Activated naive CD4-positive, alpha-beta T cell treated with anti-CD3 and anti-CD28 coated beads, Interleukin-2, amount 10 ng/mL, durations not matched to agents 7 days and 5 days (primary cell): ENCODE measurements around the gene FUOM.

Experiments used
- CTCF ChIA-PET: fragments of 350-600 bp; sonication (Branson Sonifier 250); formaldehyde crosslinking; loops from one replicate; lab custom pipeline; 2021; ENCODE audit warnings: antibody characterized with exemption; lab: Charles Lee
- DNase-seq: peaks from one replicate; pipeline ENCODE4 v3.0.0-alpha.2; 2020
- H3K27ac Mint-ChIP-seq: one replicate; pipeline ENCODE4 v1.8.0; 2021; ENCODE audit warnings: mild to moderate bottlenecking, moderate library complexity, mixed read lengths
- H3K27me3 Mint-ChIP-seq: one replicate; pipeline ENCODE4 v1.8.0; 2021; ENCODE audit warnings: mild to moderate bottlenecking, mixed read lengths
- H3K36me3 Mint-ChIP-seq: one replicate; pipeline ENCODE4 v1.8.0; 2021; ENCODE audit warnings: mixed read lengths
- H3K4me1 Mint-ChIP-seq: one replicate; pipeline ENCODE4 v1.8.0; 2021; ENCODE audit warnings: mixed read lengths
- H3K4me3 Mint-ChIP-seq: one replicate; pipeline ENCODE4 v1.8.0; 2021; ENCODE audit warnings: mild to moderate bottlenecking, moderate library complexity, mixed read lengths
- H3K9me3 Mint-ChIP-seq: one replicate; pipeline ENCODE4 v1.8.0; 2021; ENCODE audit warnings: mixed read lengths

FUOM gene

DNA sequence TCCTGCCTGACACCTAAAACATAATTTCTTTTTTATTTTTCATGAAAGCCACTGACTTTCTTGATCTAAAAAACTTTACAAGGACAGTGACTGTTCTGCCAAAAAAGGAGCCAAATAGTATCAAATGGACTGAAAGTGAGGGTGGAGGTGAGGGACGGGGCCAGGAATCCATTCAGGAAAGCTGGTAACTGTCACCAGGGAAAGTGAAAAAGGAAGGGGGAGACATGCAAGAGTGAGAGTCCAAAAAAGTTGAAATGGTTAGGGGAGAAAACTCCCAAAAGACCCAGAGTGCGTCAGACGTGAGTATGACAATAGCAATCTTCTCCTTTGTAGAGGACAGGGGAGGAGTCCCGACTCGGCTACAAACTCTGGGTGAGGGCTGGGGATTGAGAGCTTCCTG is 13.6 kb downstream of the FUOM start:
- Mint-ChIP-seq H3K4me1 (peaks cover 4% of the 10 kb centered on the region), H3K27me3 (peaks cover 59% of the 10 kb centered on the region), H3K4me3 (no peak overlapping the region), H3K27ac (no peak overlapping the region), H3K9me3 (no peaks in the 10 kb centered on the region), H3K36me3 (no peaks in the 10 kb centered on the region)
- CTCF ChIA-PET = no interaction called here
- DNase-seq = no peak

DNA sequence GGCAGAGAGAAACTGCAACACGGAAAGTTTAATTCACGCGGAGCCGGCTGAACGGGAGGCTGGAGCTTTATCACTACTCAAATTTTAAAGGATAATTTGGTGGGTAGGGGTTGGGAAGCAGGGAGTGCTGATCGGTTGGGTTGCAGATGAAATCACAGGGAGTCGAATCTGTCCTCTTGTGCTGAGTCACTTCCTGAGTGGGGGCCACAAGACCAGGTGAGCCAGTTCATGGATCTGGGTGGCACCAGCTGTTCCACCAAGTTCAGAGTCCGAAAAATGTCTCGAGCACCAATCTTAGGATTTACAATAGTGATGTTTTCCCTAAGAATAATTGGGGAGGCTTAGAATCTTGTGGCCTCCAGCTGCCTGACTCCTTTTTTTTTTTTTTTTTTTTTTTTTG is 14.3 kb downstream of the FUOM start:
- peak overlapping the region; percentile 65 for H3K27ac Mint-ChIP-seq
- H3K9me3 Mint-ChIP-seq = no peaks in the 10 kb centered on the region
- H3K4me3 Mint-ChIP-seq = no peak overlapping the region
- peaks cover 4% of the 10 kb centered on the region for H3K4me1 Mint-ChIP-seq
- CTCF ChIA-PET = no interaction called here
- H3K36me3 Mint-ChIP-seq = no peaks in the 10 kb centered on the region
- DNase-seq = no peak
- H3K27me3 Mint-ChIP-seq = peaks cover 55% of the 10 kb centered on the region

DNA sequence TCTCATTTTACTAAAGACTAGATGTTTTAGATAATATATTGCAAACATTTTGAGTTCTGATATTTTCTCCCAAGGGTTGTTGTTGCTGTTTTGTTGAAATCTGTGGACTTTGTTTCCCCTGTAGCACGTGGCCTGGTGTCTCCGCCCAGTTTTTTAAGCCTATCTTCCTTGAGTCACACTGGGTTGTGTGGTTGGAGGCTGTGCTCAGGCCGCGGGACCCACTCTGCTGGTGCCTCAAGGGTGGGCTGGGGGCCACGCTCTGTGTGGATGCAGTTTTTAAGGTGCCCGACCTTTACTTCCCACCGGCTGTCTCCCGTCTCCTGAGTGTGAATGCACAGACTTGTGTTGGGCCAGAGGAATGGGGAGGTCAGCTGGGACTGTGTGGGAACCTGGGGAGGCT is 14.9 kb downstream of the FUOM start:
- no peaks in the 10 kb centered on the region for H3K36me3 Mint-ChIP-seq
- no peak overlapping the region for H3K4me3 Mint-ChIP-seq
- peaks cover 54% of the 10 kb centered on the region for H3K27me3 Mint-ChIP-seq
- CTCF ChIA-PET = no interaction called here
- H3K4me1 Mint-ChIP-seq = peaks cover 4% of the 10 kb centered on the region
- no peak for DNase-seq
- no peak overlapping the region for H3K27ac Mint-ChIP-seq
- no peaks in the 10 kb centered on the region for H3K9me3 Mint-ChIP-seq

DNA sequence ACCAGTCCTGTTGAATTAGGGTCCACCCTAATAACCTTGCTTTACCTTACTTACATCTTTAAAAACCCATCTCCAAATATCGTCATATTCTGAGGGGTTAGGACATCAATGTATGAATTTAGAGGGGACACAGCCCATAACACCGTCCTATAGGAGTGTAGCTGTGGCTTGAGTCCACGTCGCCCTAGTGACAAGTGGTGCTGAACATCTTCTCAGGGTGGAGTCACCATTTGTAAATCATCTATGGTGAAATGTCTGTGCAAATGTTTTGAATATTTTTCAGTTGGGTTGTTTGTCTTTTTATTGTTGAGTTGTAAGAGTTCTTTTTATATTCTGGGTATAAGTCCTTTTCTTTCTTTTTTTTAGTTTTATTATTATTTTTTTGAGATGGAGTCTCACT is 15.8 kb downstream of the FUOM start:
- H3K27me3 Mint-ChIP-seq = peaks cover 48% of the 10 kb centered on the region
- peaks cover 4% of the 10 kb centered on the region for H3K4me1 Mint-ChIP-seq
- H3K27ac Mint-ChIP-seq = no peak overlapping the region
- no peak for DNase-seq
- H3K36me3 Mint-ChIP-seq = no peaks in the 10 kb centered on the region
- CTCF ChIA-PET = interaction anchor here (2.3 kb wide), 1 partner anchor 12 kb away, joined by 9 read pairs; no protein-coding TSS in a partner anchor
- H3K4me3 Mint-ChIP-seq = no peak overlapping the region
- no peaks in the 10 kb centered on the region for H3K9me3 Mint-ChIP-seq

DNA sequence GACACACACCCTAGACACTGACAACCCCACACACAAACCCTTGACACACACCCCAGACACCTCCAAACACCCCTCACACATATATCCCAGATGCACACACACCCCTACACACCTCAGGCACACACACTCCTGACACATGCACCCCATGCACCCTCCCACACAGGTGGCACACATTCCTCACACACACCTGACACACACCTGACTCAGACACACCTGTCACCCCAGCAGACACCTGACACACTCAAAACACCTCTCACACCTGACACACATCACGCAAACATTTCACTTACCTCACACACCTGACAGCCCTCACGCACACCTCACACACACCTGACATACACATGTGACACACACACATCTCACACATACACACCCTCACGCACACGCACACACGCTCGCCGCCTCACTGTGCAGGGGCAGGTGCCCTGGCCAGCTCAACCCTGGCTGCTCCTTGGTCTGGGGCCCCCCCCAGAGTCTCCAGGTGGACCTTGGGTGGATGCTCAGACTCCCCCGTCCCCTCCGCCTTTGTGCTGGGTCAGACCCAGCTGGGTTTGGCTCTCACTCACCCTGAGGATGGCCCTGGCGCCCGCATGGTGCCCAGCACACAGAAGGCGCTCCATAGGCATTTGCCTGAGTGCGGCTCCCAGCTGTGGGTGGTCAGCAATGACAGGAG is 18.0 kb downstream of the FUOM start:
- peaks cover 5% of the 10 kb centered on the region for H3K4me1 Mint-ChIP-seq
- H3K4me3 Mint-ChIP-seq = no peak overlapping the region
- peaks cover 1% of the 10 kb centered on the region for H3K36me3 Mint-ChIP-seq
- H3K27ac Mint-ChIP-seq = no peak overlapping the region
- DNase-seq = no peak
- no peaks in the 10 kb centered on the region for H3K9me3 Mint-ChIP-seq
- H3K27me3 Mint-ChIP-seq = peaks cover 28% of the 10 kb centered on the region
- CTCF ChIA-PET = interaction anchor here (2.3 kb wide), 1 partner anchor 10 kb away, joined by 9 read pairs; no protein-coding TSS in a partner anchor

DNA sequence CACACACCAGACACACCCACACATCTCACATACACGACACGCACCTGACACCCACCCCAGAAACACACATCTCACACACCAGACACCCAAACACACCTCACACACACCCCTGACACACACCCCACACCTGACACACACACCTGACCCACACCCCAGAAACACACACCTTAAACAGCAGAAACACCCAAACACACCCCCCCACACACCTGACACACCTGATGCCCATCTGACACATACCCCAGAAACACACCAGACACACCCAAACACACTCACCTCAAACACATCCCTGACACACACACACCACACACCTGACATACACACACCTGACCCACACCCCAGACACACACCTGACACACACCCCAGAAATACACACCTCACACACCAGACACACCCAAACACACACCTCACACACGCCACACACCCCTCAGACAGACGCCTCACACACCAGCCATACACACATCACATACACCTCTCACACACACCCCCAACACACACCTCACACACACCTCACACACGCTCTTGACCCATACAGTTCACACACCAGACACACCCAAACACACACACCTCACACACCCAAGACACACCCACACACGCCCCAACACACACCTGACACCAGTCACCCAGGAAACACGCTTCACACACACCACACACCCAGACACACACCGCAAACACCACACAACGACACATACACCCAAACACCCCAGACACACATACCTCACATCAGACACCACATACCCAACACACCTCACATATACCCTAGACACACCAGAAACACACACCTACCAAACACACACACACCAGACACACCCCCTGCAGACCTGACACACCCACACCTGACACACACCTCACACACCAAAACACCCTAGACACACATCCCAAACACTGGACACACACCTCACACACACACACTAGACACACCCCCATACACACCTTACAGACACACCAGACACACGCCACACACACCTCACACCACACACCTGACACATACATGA is 19.4 kb downstream of the FUOM start:
- peaks cover 1% of the 10 kb centered on the region for H3K36me3 Mint-ChIP-seq
- H3K9me3 Mint-ChIP-seq = no peaks in the 10 kb centered on the region
- CTCF ChIA-PET = no interaction called here
- no peak for DNase-seq
- H3K4me1 Mint-ChIP-seq = peaks cover 5% of the 10 kb centered on the region
- H3K27ac Mint-ChIP-seq = no peak overlapping the region
- no peak overlapping the region for H3K4me3 Mint-ChIP-seq
- peaks cover 18% of the 10 kb centered on the region for H3K27me3 Mint-ChIP-seq

DNA sequence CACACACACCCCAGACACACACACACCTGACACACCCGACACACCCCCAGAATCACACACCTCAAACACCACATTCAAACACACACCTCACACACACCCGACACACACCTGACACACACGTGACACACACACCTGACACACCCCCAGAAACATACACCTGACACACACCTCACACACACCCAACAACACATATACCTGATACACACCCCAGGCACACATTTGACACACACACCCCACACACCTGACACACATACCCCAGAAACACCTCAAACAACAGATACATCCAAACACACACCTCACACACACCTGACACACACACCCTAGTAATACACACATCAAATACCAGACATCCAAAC is 20.5 kb downstream of the FUOM start:
- Mint-ChIP-seq H3K4me3 (no peak overlapping the region), H3K9me3 (no peaks in the 10 kb centered on the region), H3K27me3 (peaks cover 22% of the 10 kb centered on the region), H3K27ac (no peak overlapping the region), H3K4me1 (peaks cover 3% of the 10 kb centered on the region), H3K36me3 (peaks cover 1% of the 10 kb centered on the region)
- CTCF ChIA-PET = no interaction called here
- DNase-seq = no peak

DNA sequence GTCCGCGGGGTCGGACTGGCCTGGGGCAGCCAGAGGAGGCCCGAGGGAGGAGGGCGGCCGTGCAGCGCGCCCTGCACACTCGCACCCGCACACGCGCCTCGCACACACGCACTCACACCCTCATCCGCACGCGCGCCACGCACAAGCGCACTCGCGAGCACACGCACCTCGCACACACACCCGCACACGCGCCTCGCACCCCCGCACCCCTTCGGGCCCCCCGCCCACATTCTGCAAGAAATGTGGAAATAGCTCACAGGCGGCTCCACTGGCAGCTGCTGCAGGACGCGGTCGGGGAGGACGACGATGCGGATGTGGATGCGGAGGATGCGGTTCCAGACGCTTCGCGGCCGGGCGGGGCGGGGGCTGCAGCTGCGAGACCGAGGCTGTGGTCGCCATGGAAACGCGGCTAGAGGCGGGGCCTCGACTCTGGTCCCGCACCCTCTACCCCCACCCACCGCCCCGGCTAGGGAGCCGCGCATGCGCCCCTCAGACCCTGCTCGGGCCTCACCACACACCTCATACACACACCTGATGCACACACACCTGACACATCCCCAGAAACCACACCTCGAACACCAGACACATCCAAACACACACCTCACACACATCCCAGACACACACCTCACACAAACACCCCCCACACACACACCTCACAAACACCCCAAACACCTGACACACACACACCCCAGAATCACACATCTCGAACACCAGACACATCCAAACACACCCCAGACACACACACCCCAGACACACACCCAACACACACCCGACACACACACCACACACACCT is 21.0 kb downstream of the FUOM start, which contains the start of gene CALY:
TSS of gene CALY (minus strand) at position 320 of the 793 bp plus-strand sequence. CDS start 7,907 bp downstream, outside the sequence.
- peaks cover 1% of the 10 kb centered on the region for H3K36me3 Mint-ChIP-seq
- peaks cover 23% of the 10 kb centered on the region for H3K27me3 Mint-ChIP-seq
- peak; percentile 91 for DNase-seq
- CTCF ChIA-PET = no interaction called here
- H3K4me1 Mint-ChIP-seq = peaks cover 3% of the 10 kb centered on the region
- no peaks in the 10 kb centered on the region for H3K9me3 Mint-ChIP-seq
- H3K4me3 Mint-ChIP-seq = peak within 1 kb of the TSS; percentile 36
- H3K27ac Mint-ChIP-seq = peak within 1 kb of the TSS; percentile 58

DNA sequence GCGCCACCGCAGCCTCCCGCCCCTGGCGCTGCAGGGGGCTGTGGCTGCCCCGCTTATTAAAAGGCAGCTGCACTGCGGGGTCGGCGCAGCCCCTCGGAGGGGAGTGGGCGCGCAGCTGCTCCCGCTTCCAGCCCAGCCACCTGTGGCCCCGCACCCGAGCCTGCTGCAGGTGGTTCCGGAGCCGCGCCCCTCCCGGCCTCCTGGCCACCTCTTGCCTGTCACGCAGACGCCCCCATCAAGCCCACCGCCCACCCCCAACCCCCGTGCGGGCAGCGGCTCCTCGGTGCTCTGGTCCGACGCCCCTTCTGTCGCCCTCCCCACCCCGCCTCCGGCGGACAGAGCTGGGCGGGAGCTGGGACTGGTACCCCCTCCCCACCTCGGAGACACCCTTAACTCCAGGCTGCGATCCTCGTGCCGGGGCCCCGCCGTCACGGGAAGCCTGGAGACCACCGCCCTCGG is 21.7 kb downstream of the FUOM start:
- DNase-seq = no peak
- Mint-ChIP-seq H3K36me3 (peaks cover 1% of the 10 kb centered on the region), H3K4me3 (no peak overlapping the region), H3K9me3 (no peaks in the 10 kb centered on the region), H3K4me1 (peaks cover 3% of the 10 kb centered on the region), H3K27me3 (peaks cover 25% of the 10 kb centered on the region), H3K27ac (no peak overlapping the region)
- CTCF ChIA-PET = no interaction called here

DNA sequence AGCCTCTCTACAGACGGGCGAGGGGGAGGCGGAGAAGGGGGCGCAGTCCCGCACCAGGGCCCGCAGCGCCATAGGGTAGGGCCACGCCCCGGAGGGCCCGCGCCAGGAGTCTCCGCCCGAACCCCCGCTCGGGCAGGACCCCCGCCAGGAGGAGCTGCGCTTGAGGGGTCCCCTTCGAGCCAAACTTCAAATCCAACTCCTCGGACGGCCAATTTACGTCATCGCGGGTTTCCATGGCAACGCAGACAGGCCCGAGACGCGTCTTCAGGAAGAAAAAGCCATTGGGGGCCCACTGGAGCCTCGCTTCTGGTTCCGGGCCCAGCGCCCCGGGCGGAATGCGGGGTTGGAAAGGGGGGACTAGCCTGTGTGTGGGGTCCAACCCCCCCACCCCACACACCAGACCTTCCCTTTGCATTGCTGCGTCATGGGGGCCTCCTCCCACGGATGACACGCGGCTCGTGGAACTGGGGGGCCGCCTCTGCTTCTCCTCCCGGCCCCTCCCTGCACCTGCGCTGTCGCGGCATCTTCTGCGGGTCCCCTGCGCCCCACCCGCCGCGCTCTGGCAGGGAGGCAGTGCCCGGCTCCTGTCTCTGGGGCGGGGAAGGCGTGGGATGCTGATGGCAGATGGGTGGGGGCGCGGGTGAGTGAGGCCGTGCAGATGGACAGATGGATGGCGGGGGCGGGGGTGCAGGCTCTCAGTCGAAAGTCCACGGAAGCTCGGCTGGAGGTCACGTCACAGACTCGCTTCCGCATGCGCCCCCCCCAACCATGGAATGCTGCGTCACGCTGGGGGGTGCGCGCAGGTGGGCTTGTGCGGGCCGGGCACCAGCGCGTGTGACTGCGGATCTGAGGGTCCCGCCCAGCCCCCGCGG is 22.3 kb downstream of the FUOM start:
- Mint-ChIP-seq H3K27me3 (peaks cover 31% of the 10 kb centered on the region), H3K4me3 (peak overlapping the region; percentile 36), H3K27ac (no peak overlapping the region), H3K9me3 (no peaks in the 10 kb centered on the region), H3K4me1 (peaks cover 3% of the 10 kb centered on the region), H3K36me3 (peaks cover 1% of the 10 kb centered on the region)
- peak; percentile 88 for DNase-seq
- CTCF ChIA-PET = no interaction called here

DNA sequence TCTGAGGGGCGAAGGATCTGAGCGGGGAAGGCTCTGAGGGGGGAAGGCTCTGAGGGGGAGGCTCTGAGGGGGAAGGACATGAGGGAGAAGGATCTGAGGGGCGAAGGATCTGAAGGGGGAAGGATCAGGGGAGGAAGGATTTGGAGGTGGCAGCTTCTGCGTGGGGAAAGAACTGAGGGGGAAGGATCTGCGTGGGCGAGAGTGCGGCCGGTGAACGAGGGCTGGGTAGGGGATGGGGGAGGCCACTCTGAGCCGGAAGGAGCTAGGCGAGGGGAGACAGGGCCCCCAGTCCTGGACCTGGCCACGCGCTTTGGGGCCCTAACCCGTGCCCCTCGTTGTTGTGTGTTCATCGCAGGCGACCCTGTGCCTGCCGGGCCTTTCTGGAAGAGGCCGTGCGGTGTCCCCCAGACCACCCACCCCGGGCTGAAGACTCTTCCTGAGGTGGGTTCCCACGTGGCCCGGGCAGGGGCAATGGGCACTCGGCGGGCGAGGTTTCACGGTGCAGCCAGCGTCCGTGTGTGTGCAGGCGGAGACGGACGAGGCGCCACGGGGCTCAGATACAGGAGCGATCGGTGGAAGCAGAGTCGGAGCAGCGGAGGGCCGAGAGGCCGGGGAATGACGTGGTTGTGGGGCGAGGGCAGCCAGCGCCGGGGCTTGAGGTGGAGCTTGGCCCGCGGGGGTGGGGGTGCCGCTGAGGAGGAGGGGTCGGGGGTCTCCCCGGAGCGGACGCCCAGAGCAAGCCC is 23.1 kb downstream of the FUOM start:
- Mint-ChIP-seq H3K36me3 (peaks cover 1% of the 10 kb centered on the region), H3K4me1 (peaks cover 6% of the 10 kb centered on the region), H3K27ac (no peak overlapping the region), H3K27me3 (peaks cover 36% of the 10 kb centered on the region), H3K4me3 (peak overlapping the region; percentile 62), H3K9me3 (no peaks in the 10 kb centered on the region)
- CTCF ChIA-PET = interaction anchor here (0.6 kb wide), 1 partner anchor 440 kb away, joined by 3 read pairs; no protein-coding TSS in a partner anchor
- DNase-seq = no peak

DNA sequence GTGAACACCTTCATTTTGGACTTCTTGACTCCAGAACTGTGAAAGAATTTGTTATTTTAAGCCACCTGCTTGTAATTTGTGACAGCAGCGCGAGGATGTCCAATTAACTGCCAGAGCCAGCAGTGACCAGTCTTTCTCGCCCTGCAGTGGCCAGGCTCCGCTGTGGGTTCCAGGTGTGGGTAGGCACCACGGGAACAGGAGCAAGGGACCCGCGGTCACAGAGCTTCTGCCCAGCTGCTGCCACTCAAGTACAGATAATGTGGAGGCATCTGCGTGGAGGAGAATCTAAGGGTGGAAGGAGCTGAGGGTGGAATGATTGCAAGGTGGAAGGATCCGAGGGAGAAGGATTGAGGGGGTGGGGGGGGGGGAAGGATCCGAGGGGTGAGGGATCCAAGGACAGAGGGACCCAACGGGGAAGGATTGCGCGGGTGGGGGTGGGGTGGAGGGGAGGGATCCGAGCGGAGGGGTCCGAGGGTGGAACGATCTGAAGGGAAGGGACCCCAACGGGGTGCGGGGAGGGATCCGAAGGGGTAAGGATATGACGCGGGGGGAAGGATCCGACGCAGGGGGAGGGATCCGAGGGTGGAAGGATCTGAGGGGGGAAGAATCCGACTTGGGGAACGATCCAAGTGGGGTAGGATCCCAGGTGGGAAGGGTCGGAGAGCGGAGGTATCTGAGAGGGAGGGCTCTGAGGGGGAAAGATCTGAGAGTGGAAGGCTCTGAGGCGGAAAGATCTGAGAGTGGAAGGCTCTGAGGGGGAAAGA is 24.7 kb downstream of the FUOM start:
- Mint-ChIP-seq H3K27ac (no peak overlapping the region), H3K27me3 (peaks cover 52% of the 10 kb centered on the region), H3K4me3 (no peak overlapping the region), H3K4me1 (peaks cover 6% of the 10 kb centered on the region), H3K36me3 (peaks cover 1% of the 10 kb centered on the region), H3K9me3 (no peaks in the 10 kb centered on the region)
- CTCF ChIA-PET = no interaction called here
- DNase-seq = no peak
